ENCODE data around the gene STT3B. TPM values are rescaled to one million over a fixed set of nuclear protein-coding genes. Genes with fewer than 3 reads are reported as not detected.
"Not testable (repeated sequence)": the region's sequence is repeated elsewhere in the genome, so short reads cannot be mapped to it uniquely, and the experiment has no call there.

The STT3B gene
- polyA plus RNA-seq, 1 donor: 95.4 TPM

- no peak for DNase-seq (ENCODE audit: low read depth)
Observed at GRCh38 chr3:31600431-31600830, 67.7 kb downstream of the STT3B start.

DNA sequence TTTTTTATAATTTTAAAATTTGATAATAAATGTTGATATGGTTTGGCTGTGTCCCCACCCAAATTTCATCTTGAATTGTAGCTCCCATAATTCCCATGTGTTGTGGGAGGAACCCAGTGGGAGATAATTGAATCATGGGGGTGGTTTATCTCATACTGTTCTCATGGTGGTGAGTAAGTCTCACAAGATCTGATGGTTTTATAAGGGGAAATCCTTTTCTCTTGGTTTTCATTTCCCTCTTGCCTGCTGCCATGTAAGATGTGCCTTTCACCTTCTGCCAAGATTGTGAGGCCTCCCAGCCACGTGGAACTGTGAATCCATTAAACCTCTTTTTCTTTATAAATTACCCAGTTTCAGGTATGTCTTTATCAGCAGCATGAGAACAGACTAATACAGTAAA lies 72.6 kb downstream of the STT3B start:
- DNase-seq (ENCODE audit: low read depth): not testable (repeated sequence)

DNA sequence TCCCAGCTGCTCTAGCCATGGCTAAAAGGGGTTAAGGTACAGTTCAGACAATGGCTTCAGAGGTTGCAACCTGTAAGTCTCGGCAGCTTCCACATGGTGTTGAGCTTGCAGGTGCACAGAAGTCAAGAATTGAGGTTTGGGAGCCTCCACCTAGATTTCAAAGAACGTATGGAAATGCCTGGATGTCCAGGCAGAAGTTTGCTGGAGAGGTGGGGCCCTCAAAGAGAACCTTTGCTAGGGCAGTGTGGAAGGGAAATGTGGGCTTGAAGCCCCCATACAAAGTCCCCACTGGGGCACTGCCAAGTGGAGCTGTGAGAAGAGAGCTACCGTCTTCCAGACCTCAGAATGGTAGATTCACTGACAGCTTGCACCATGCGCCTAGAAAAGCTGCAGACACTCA lies 73.7 kb downstream of the STT3B start:
- no peak for DNase-seq (ENCODE audit: low read depth)

DNA sequence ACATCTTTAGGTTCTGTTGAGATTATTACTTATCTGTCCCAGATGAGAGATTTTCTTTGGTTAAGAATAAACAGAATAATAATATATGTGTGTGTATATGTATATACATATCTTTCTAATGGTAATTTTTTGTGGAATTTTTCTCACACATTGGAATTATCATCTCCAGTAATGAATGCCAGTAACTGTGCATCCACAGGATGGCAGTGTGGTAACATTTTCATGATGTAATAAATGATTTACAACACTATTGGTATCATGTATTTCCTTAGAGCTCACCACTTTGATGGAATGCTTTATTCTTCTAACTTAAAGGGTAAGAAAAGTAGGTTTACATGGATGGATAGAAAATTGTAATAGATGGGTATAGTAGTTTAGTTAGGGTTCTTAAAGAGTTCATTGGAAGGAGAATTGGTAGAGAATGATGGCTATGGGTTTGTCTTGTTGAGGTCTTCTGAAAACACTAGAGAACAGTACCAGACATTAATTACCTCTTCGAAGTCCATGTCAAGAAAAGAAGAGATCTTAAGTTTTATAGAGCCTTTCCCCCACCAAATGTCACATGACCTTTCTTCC lies 78.1 kb downstream of the STT3B start:
- DNase-seq (ENCODE audit: low read depth): no peak

- DNase-seq (ENCODE audit: low read depth): no peak
Observed at GRCh38 chr3:31613177-31613576, 80.5 kb downstream of the STT3B start.

DNA sequence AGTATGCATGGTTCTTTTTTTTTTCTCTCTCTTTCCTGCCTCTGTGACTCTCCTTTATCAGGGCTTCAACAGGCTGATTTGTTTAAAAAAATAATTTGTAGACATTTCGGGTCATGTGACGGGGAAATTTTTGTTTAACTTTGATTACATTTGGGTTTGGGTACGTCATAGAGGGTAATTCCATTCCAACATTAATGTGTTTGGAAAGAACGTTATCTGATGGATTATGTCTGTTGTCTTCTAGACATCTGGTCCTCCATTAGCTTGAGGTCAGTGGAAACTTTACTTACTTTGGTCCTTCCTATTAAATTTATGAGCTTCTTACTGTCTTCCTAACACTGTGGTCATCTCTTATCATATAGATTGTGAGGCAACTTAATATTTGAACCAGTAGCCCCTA lies 80.9 kb downstream of the STT3B start:
- DNase-seq (ENCODE audit: low read depth): no peak

DNA sequence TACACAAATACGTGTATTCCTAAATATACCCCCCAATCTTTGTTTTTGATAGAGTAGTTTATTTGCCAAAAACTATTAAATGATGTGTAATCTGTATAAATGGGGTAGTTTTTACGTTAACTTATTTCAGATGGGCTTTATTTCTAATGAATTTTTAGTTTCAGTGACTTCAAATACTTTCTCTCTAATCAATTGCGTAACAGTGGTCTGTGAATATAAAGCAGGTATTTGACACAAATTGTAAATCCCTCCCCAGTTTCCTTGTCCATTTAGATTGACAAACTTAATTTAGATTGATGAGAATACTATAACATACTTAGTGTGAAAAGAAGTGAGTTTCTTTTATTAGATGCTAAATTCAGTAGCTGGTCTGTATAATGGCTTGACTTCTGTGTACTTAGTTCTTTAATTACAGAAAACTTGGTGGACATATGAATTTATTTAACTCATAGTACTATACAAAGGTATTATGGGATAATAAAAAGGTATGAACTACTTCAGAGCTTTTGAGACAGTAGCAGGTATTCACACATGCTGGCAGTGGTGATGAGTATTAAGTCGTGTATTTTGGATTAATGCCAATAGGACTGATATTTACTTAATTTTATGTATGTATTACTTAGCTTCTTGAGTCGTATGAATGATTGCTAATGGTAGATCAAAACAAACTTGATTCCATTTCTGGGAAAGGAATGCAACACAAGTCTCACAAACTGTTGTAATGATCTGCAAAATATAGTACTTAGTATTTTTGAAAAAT lies 81.6 kb downstream of the STT3B start:
- no peak for DNase-seq (ENCODE audit: low read depth)

- DNase-seq (ENCODE audit: low read depth): no peak
Observed at GRCh38 chr3:31615071-31615875, 82.5 kb downstream of the STT3B start.

GRCh38 chr3:31616711-31617110 lies 84.0 kb downstream of the STT3B start:
- no peak for DNase-seq (ENCODE audit: low read depth)

DNA sequence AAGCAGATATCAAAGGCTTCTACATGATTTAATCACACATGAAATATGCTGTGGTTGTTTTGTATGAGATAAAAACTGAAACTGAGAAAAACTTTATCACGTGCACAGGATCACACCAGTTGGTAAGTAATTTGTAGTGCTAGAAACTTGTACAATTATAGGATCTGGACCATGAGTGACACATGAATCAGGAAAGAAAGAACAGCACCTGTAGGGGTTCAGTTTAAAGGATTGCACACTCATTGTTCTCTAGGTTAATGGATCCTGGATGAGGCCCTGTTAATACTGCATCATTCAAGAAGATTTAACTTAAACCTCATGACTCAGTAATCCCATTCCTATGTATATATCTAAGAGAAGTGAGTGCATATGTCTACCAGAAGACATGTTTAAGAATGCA lies 87.9 kb downstream of the STT3B start:
- no peak for DNase-seq (ENCODE audit: low read depth)

GRCh38 chr3:31621314-31621713 lies 88.6 kb downstream of the STT3B start:
- no peak for DNase-seq (ENCODE audit: low read depth)

GRCh38 chr3:31622636-31623288 lies 90.0 kb downstream of the STT3B start:
- DNase-seq (ENCODE audit: low read depth): no peak

GRCh38 chr3:31624083-31624709 lies 91.5 kb downstream of the STT3B start:
- DNase-seq (ENCODE audit: low read depth): no peak

GRCh38 chr3:31625358-31625757 lies 92.6 kb downstream of the STT3B start:
- DNase-seq (ENCODE audit: low read depth): no peak

DNA sequence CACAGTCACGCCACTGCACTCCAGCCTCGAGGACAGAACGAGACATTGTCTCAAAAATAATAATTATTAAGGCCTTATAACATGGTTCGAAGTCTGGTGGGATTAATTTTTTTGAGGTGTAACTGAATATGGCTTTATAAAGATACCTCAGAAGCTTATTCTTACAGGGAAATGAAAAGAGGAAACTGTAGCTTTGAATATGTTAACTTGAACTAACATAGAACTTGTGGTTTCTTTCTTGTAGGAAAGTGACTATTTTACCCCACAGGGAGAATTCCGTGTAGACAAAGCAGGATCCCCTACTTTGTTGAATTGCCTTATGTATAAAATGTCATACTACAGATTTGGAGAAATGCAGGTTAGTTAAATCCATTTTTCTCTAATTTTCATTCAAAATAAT lies 96.3 kb downstream of the STT3B start:
- no peak for DNase-seq (ENCODE audit: low read depth)

GRCh38 chr3:31634476-31634875 lies 101.8 kb downstream of the STT3B start:
- DNase-seq (ENCODE audit: low read depth): no peak

GRCh38 chr3:31635545-31635944 lies 102.8 kb downstream of the STT3B start:
- no peak for DNase-seq (ENCODE audit: low read depth)

DNA sequence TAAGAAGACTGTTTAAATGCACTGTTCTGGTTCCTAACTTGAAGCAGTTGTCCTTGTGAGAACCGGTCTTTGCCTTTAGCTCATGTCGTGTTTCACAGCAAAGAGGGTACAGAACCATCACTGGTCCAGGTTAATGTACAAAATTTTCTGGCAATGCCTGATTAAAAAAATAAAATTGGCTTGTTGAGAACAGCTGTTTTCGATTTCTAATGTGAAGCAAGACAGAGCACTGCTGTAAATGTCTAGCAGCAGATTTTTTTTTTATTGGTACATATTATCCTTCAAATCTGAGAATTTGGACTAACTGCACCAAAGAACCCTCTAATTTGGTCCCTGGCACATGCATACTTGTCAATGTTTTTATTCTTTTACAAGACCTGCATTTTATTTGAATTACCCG lies 103.3 kb downstream of the STT3B start:
- peak; percentile 2 for DNase-seq (ENCODE audit: low read depth)

GRCh38 chr3:31636694-31637442 lies 104.1 kb downstream of the STT3B start:
- DNase-seq (ENCODE audit: low read depth): peak; percentile 2

DNA sequence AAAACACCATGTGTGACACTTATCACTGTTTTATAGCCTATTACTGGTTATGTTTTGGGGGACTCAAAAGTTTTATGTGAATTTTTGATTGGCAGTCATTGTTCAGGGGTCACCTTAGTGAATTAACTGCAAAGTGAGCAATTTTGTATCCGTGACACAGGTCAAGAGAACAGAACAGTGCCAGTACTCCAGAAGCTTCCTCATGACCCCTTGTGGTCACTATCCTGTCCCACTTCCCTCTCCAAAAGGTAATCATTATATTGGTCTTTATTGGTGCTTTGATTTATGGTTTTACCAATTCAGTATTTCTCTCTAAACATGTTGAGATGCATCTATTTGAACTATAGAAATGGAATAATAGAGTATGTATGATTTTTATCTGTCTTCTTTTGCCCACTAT lies 107.1 kb downstream of the STT3B start:
- DNase-seq (ENCODE audit: low read depth): no peak

DNA sequence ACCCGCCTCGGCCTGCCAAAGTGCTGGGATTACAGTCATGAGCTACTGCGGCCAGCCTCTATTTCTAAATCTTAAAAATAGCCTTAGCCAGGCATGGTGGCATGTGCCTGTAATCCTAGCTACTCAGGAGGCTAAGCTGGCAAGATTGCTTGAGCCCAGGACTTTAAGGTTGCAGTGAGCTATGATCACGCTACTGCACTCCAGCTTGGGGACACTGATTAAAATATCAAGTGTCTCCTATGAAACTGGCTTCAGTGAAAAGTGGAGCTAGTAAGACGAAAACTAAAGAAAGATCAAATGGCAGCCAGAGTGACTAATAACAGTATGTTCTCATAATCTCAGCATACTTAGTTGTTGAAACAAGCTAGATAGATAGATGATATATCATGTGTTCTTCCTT lies 112.5 kb downstream of the STT3B start:
- no peak for DNase-seq (ENCODE audit: low read depth)
